GM12878 (cell line): ENCODE measurements around the gene MZB1. TPM values are rescaled to one million over a fixed set of nuclear protein-coding genes. Genes with fewer than 3 reads are reported as not detected.

ENCODE experiments used
- ATAC-seq: fragments of 200-7000 bp; cut with Tn5 transposase; 3 replicates; pipeline ENCODE4 v1.9.1; 2020; ENCODE audit warnings: mild to moderate bottlenecking, moderate library complexity
- BruUV-seq: library from RNA; stranded (reverse); fragments of 400-500 nt; replicated peaks from 2 replicates; lab custom pipeline; 2021; lab: Mats Ljungman, UMichigan
- CTCF ChIA-PET: fragments of 300-600 bp; sonication (Branson Sonifier 250); formaldehyde crosslinking; extraction: SDS; loops from one replicate; lab custom pipeline; 2021; ENCODE audit warnings: inconsistent platforms; lab: Yijun Ruan, JAX
- POLR2A ChIA-PET: fragments of 350-600 bp; formaldehyde crosslinking; extraction: SDS; loops from one replicate; lab custom pipeline; 2021; ENCODE audit warnings: inconsistent platforms; lab: Charles Lee
- RAD21 ChIA-PET: fragments of 300-600 bp; sonication (Branson Sonifier 250); formaldehyde crosslinking; loops from one replicate; lab custom pipeline; 2023; ENCODE audit warnings: antibody characterized with exemption; ENCODE audit not compliant: unreplicated experiment; lab: Charles Lee
- SMC1A ChIA-PET: fragments of 300-600 bp; sonication (Branson Sonifier 250); formaldehyde crosslinking; loops from one replicate; lab custom pipeline; 2023; ENCODE audit not compliant: unreplicated experiment, uncharacterized antibody; lab: Charles Lee
- DNase-seq: peaks from one replicate; pipeline ENCODE4 v3.0.0-alpha.2; 2011; ENCODE audit warnings: low read depth, low spot score
- FAIRE-seq: peaks from 3 replicates; lab custom pipeline; 2011; peaks lifted over from hg19 to GRCh38; lab: Jason Lieb, UNC
- H2AFZ ChIP-seq: 2 replicates; pipeline ENCODE4 v1.6.0; 2011; ENCODE audit warnings: low read depth, low read length, control low read depth; ENCODE audit not compliant: control insufficient read depth
- H3K27ac ChIP-seq: 2 replicates; pipeline ENCODE4 v1.5.1; 2011; ENCODE audit warnings: control low read depth; ENCODE audit not compliant: control insufficient read depth, insufficient read depth
- H3K27me3 ChIP-seq, 2 experiments: replicated peaks in 1 of 2; 2 replicates each; pipeline versions ENCODE4 v1.6.0 to v1.6.1; 2011; ENCODE audit warnings: low read length in 1 of 2; ENCODE audit not compliant: control insufficient read depth in 2 of 2, insufficient read depth in 2 of 2
- H3K36me3 ChIP-seq, 2 experiments: 2 replicates each; pipeline ENCODE4 v1.5.1; 2011; ENCODE audit warnings: low read length in 1 of 2; ENCODE audit not compliant: control insufficient read depth in 2 of 2, insufficient read depth in 2 of 2
- H3K4me1 ChIP-seq: 2 replicates; pipeline ENCODE4 v1.6.1; 2011; ENCODE audit warnings: mild to moderate bottlenecking, low read length, moderate library complexity, mixed read lengths; ENCODE audit not compliant: control insufficient read depth, insufficient read depth
- H3K4me2 ChIP-seq: 2 replicates; pipeline ENCODE4 v1.6.0; 2011; ENCODE audit warnings: control low read depth; ENCODE audit not compliant: control insufficient read depth, insufficient read depth
- H3K4me3 ChIP-seq: fragments of 200-600 bp; sonication (generic); 2 replicates; pipeline ENCODE4 v1.5.1; 2016
- H3K79me2 ChIP-seq: 2 replicates; pipeline ENCODE4 v1.6.0; 2011; ENCODE audit warnings: low read length; ENCODE audit not compliant: control insufficient read depth, insufficient read depth
- H3K9ac ChIP-seq: 2 replicates; pipeline ENCODE4 v1.8.0; 2011; ENCODE audit warnings: low read length, control low read depth, mixed read lengths; ENCODE audit not compliant: control insufficient read depth, insufficient read depth
- H3K9me3 ChIP-seq: replicated peaks from 3 replicates; pipeline ENCODE4 v1.5.1; 2011; ENCODE audit warnings: mild to moderate bottlenecking, low read length; ENCODE audit not compliant: control insufficient read depth, insufficient read depth
- H4K20me1 ChIP-seq: 2 replicates; pipeline ENCODE4 v1.6.0; 2011; ENCODE audit not compliant: control insufficient read depth, insufficient read depth
- EED ChIP-seq: sonication (generic); IDR thresholded peaks from 2 replicates; pipeline ENCODE4 v1.6.1; 2016; ENCODE audit warnings: antibody characterized with exemption, low read depth
- EP300 ChIP-seq, 2 experiments: fragments of 150-350 bp in 1 of 2; IDR thresholded peaks; 2 replicates each; pipeline ENCODE4 v1.6.1; 2011 to 2012; ENCODE audit warnings: low read depth in 2 of 2, low read length in 2 of 2, borderline replicate concordance in 1 of 2, improper control_type of control experiment in 1 of 2, inconsistent platforms in 1 of 2; ENCODE audit not compliant: control insufficient read depth in 1 of 2
- ETV6 ChIP-seq, 2 experiments: fragments of 450-650 bp in 1 of 2; IDR thresholded peaks in 1 of 2; conservative IDR thresholded peaks in 1 of 2; 2 replicates each; pipeline ENCODE4 v1.6.1; 2014; ENCODE audit warnings: antibody characterized with exemption in 1 of 2, borderline replicate concordance in 1 of 2, low read depth in 1 of 2, mild to moderate bottlenecking in 1 of 2, moderate library complexity in 1 of 2
- HCFC1 ChIP-seq: fragments of 150-350 bp; IDR thresholded peaks from 2 replicates; pipeline ENCODE4 v1.6.1; 2014; ENCODE audit warnings: low read length
- NR2F1 ChIP-seq: fragments of 450-650 bp; conservative IDR thresholded peaks from 2 replicates; pipeline ENCODE4 v1.6.1; 2017; ENCODE audit warnings: mild to moderate bottlenecking
- NRF1 ChIP-seq: conservative IDR thresholded peaks from 2 replicates; pipeline ENCODE4 v1.6.1; 2011; ENCODE audit warnings: mild to moderate bottlenecking, low read depth, low read length, improper control_type of control experiment
- PML ChIP-seq: IDR thresholded peaks from 2 replicates; pipeline ENCODE4 v1.6.1; 2012; ENCODE audit warnings: low read length, inconsistent platforms
- RAD51 ChIP-seq: fragments of 450-650 bp; IDR thresholded peaks from 2 replicates; pipeline ENCODE4 v1.6.1; 2016; ENCODE audit warnings: moderate library complexity, mild to moderate bottlenecking, inconsistent platforms
- RUNX3 ChIP-seq: IDR thresholded peaks from 2 replicates; pipeline ENCODE4 v1.6.1; 2012; ENCODE audit warnings: low read length, inconsistent platforms
- SMAD1 ChIP-seq: fragments of 450-650 bp; IDR thresholded peaks from 2 replicates; pipeline ENCODE4 v1.6.1; 2018; ENCODE audit warnings: mild to moderate bottlenecking, low read depth; ENCODE audit not compliant: partially characterized antibody
- SPI1 ChIP-seq: IDR thresholded peaks from 2 replicates; pipeline ENCODE4 v1.6.1; 2011; ENCODE audit warnings: low read depth, mild to moderate bottlenecking, low read length, moderate library complexity, borderline replicate concordance; ENCODE audit not compliant: insufficient read depth
- SRF ChIP-seq, 2 experiments: IDR thresholded peaks; 2 replicates each; pipeline ENCODE4 v1.6.1; 2011; ENCODE audit warnings: low read depth in 2 of 2, low read length in 2 of 2, mild to moderate bottlenecking in 1 of 2, moderate library complexity in 1 of 2
- SUZ12 ChIP-seq: fragments of 200-600 bp; sonication (generic); IDR thresholded peaks from one replicate; pipeline ENCODE4 v1.6.1; 2018; ENCODE audit warnings: antibody characterized with exemption, mild to moderate bottlenecking; ENCODE audit not compliant: unreplicated experiment
- TBL1XR1 ChIP-seq: IDR thresholded peaks from 2 replicates; pipeline ENCODE4 v1.6.1; 2012; ENCODE audit warnings: low read depth, low read length, improper control_type of control experiment
- TCF3 ChIP-seq: IDR thresholded peaks from 2 replicates; pipeline ENCODE4 v1.6.1; 2012; ENCODE audit warnings: low read depth, mild to moderate bottlenecking, low read length, borderline replicate concordance; ENCODE audit not compliant: insufficient read depth
- WRNIP1 ChIP-seq: IDR thresholded peaks from 2 replicates; pipeline ENCODE4 v1.6.1; 2011; ENCODE audit warnings: low read depth, low read length, improper control_type of control experiment, borderline replicate concordance
- WGBS: methylation state at CpG from one replicate; pipeline ENCODE4 v1.1.6; 2016; ENCODE audit warnings: low lambda C conversion rate; ENCODE audit not compliant: insufficient replicate concordance, insufficient coverage; ENCODE audit errors: missing lambda C conversion rate; 5-methylcytosine and 5-hydroxymethylcytosine counted together
- in situ Hi-C: fragments of 300-500 bp; cut with MboI; formaldehyde crosslinking; loops from 9 replicates; pipeline ENCODE4 v1.14.3; 2018; ENCODE audit warnings: mixed read lengths
- intact Hi-C: fragments of 100-400 bp; cut with micrococcal nuclease; formaldehyde crosslinking; loops from one replicate; pipeline ENCODE4 v1.14.2; 2022; ENCODE audit not compliant: unreplicated experiment
- polyA plus RNA-seq, 11 experiments: library from polyadenylated mRNA; depleted of rRNA in 4 of 11; unstranded in 6 of 11; stranded (reverse) in 5 of 11; fragments of >200 nt; fragmentation: Nextera tagmentation in 4 of 11; fragmentation: Illumina TruSeq in 1 of 11; extraction: Ambion mirVana in 4 of 11; extraction: Trizol in 1 of 11; gene quantifications; 1 replicate in 1 of 11; 2 replicates in 10 of 11; pipeline versions ENCODE4 v1.2.1 to v1.2.3, GENCODE V29; 2011 to 2016; ENCODE audit warnings: inconsistent platforms in 2 of 11, missing spikeins in 2 of 11, low read depth in 1 of 11
- total RNA-seq, 4 experiments: library from RNA; depleted of rRNA in 3 of 4; stranded (reverse); fragments of >200 nt in 3 of 4; fragmentation: Illumina TruSeq in 1 of 4; extraction: Trizol in 1 of 4; gene quantifications; 2 replicates each; pipeline versions ENCODE4 v1.2.1 to v1.2.3, GENCODE V29; 2013 to 2021
- TF ChIP-seq, protein P1 (sequence below): IDR thresholded peaks from 2 replicates; pipeline ENCODE4 v1.6.1; 2011; ENCODE audit warnings: low read depth, low read length, improper control_type of control experiment, borderline replicate concordance
- TF ChIP-seq, protein P2 (sequence below): fragments of 450-650 bp; IDR thresholded peaks from 2 replicates; pipeline ENCODE4 v1.6.1; 2017; ENCODE audit warnings: mild to moderate bottlenecking, low read depth, inconsistent platforms; ENCODE audit not compliant: poor library complexity, severe bottlenecking
- TF ChIP-seq, protein P3 (sequence below): IDR thresholded peaks from 2 replicates; pipeline ENCODE4 v1.6.1; 2012; ENCODE audit warnings: mild to moderate bottlenecking, low read depth, low read length

The MZB1 gene
- total and polyA plus RNA-seq, 10 of the 15 experiments (the other 5 are each of a cell fraction or from before 2014, with no cell fraction given): 19.3 to 406 (median 188) TPM

DNA sequence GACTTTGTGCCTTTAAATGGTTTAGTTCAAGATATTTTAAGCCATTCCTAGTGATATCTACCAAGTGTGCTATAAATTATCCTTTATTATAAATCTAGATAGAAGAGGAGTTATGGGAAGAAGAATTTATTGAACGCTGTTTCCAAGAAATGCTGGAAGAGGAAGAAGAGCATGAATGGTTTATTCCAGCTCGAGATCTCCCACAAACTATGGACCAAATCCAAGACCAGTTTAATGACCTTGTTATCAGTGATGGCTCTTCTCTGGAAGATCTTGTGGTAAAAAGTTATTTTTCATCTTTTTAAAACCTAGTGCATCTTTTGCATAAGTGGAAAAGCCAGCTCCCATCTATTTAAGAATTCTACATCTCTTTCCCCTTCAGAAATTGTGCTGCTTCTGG is 25.2 kb downstream of the MZB1 start:
- H2AFZ ChIP-seq: no peak overlapping the region
- H3K27ac ChIP-seq: no peak overlapping the region
- in situ Hi-C loops (no loop called here), intact Hi-C loops (no loop called here)
- no peaks in the 10 kb centered on the region for H3K27me3 ChIP-seq
- WGBS: 96% methylated on average over 2 of the region's 2 CpGs
- H3K4me3 ChIP-seq: no peak overlapping the region
- H4K20me1 ChIP-seq: no peaks in the 10 kb centered on the region
- H3K4me2 ChIP-seq: no peak overlapping the region
- ChIA-PET RAD21 (no interaction called here), CTCF (no interaction called here), SMC1A (no interaction called here), POLR2A (no interaction called here)
- no peak overlapping the region for H3K9ac ChIP-seq
- H3K36me3 ChIP-seq: peaks cover 7 to 23% of the 10 kb centered on the region in 2 experiments; a peak in 3 of 4 replicates
- H3K9me3 ChIP-seq: no peaks in the 10 kb centered on the region; the same call in 2 of the 3 replicates
- H3K79me2 ChIP-seq: peaks cover 3% of the 10 kb centered on the region
- ATAC-seq (no peak), DNase-seq (no peak), FAIRE-seq (no peak)
- BruUV-seq: no TSS peak
- H3K4me1 ChIP-seq: no peaks in the 10 kb centered on the region
- TF ChIP-seq RAD51: no peak
- TF ChIP-seq HCFC1: no peak
- TF ChIP-seq, protein P1, sequence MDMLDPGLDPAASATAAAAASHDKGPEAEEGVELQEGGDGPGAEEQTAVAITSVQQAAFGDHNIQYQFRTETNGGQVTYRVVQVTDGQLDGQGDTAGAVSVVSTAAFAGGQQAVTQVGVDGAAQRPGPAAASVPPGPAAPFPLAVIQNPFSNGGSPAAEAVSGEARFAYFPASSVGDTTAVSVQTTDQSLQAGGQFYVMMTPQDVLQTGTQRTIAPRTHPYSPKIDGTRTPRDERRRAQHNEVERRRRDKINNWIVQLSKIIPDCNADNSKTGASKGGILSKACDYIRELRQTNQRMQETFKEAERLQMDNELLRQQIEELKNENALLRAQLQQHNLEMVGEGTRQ: no peak
- no peak for TF ChIP-seq NRF1
- no peak for TF ChIP-seq NR2F1
- no peak for TF ChIP-seq TCF3
- TF ChIP-seq SMAD1: no peak
- TF ChIP-seq WRNIP1: no peak
- TF ChIP-seq, protein P2, sequence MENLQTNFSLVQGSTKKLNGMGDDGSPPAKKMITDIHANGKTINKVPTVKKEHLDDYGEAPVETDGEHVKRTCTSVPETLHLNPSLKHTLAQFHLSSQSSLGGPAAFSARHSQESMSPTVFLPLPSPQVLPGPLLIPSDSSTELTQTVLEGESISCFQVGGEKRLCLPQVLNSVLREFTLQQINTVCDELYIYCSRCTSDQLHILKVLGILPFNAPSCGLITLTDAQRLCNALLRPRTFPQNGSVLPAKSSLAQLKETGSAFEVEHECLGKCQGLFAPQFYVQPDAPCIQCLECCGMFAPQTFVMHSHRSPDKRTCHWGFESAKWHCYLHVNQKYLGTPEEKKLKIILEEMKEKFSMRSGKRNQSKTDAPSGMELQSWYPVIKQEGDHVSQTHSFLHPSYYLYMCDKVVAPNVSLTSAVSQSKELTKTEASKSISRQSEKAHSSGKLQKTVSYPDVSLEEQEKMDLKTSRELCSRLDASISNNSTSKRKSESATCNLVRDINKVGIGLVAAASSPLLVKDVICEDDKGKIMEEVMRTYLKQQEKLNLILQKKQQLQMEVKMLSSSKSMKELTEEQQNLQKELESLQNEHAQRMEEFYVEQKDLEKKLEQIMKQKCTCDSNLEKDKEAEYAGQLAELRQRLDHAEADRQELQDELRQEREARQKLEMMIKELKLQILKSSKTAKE: no peak
- no peak for TF ChIP-seq SPI1
- no peak for TF ChIP-seq SUZ12
- no peak for TF ChIP-seq EP300 (IDR thresholded peaks at IDR 0.05; ENCODE audit: borderline replicate concordance in 1 of 2, control insufficient read depth in 1 of 2, low read depth in 2 of 2, low read length in 2 of 2)
- no peak for TF ChIP-seq PML
- no peak for TF ChIP-seq TBL1XR1
- no peak for TF ChIP-seq EED
- no peak for TF ChIP-seq SRF (IDR thresholded peaks at IDR 0.05; ENCODE audit: low read depth in 2 of 2, low read length in 2 of 2)
- TF ChIP-seq, protein P3, sequence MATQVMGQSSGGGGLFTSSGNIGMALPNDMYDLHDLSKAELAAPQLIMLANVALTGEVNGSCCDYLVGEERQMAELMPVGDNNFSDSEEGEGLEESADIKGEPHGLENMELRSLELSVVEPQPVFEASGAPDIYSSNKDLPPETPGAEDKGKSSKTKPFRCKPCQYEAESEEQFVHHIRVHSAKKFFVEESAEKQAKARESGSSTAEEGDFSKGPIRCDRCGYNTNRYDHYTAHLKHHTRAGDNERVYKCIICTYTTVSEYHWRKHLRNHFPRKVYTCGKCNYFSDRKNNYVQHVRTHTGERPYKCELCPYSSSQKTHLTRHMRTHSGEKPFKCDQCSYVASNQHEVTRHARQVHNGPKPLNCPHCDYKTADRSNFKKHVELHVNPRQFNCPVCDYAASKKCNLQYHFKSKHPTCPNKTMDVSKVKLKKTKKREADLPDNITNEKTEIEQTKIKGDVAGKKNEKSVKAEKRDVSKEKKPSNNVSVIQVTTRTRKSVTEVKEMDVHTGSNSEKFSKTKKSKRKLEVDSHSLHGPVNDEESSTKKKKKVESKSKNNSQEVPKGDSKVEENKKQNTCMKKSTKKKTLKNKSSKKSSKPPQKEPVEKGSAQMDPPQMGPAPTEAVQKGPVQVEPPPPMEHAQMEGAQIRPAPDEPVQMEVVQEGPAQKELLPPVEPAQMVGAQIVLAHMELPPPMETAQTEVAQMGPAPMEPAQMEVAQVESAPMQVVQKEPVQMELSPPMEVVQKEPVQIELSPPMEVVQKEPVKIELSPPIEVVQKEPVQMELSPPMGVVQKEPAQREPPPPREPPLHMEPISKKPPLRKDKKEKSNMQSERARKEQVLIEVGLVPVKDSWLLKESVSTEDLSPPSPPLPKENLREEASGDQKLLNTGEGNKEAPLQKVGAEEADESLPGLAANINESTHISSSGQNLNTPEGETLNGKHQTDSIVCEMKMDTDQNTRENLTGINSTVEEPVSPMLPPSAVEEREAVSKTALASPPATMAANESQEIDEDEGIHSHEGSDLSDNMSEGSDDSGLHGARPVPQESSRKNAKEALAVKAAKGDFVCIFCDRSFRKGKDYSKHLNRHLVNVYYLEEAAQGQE: no peak
- TF ChIP-seq RUNX3: no peak
- no peak for TF ChIP-seq ETV6 (conservative IDR thresholded peaks at IDR 0.05 in 1 of 2, IDR thresholded peaks at IDR 0.05 in 1 of 2; ENCODE audit: borderline replicate concordance in 1 of 2, low read depth in 1 of 2)
